Natural killer cell (primary cell): Measurements from ENCODE around the gene SLC39A9. TPM values are rescaled to one million over a fixed set of nuclear protein-coding genes. Genes with fewer than 3 reads are reported as not detected.

Source experiments
- ATAC-seq, 3 donors: fragments of 150-1000 bp in 2 of 3; fragments of 200-7000 bp in 1 of 3; cut with Tn5 transposase; 1 replicate in 1 of 3; 2 replicates in 2 of 3; pipeline ENCODE4 v1.10.0; 2021; ENCODE audit warnings: mild to moderate bottlenecking in 2 of 3, moderate library complexity in 2 of 3
- DNase-seq, 2 donors: peaks; one replicate each; pipeline versions ENCODE4 v3.0.0 to v3.0.0-alpha.2; 2013 to 2021; ENCODE audit warnings: mixed read lengths in 1 of 2
- H3K27ac ChIP-seq: one replicate; pipeline ENCODE4 v1.5.1; 2013; ENCODE audit warnings: mild to moderate bottlenecking, low read length
- H3K27me3 ChIP-seq: one replicate; pipeline ENCODE4 v1.6.1; 2013; ENCODE audit warnings: low read length; ENCODE audit not compliant: control insufficient read depth, insufficient read depth
- H3K36me3 ChIP-seq: one replicate; pipeline ENCODE4 v1.6.1; 2013; ENCODE audit warnings: low read length; ENCODE audit not compliant: control insufficient read depth, insufficient read depth
- H3K4me1 ChIP-seq: one replicate; pipeline ENCODE4 v1.6.1; 2013; ENCODE audit warnings: low read length; ENCODE audit not compliant: control insufficient read depth, insufficient read depth
- H3K4me3 ChIP-seq: one replicate; pipeline ENCODE4 v1.5.1; 2013; ENCODE audit warnings: low read length
- H3K9me3 ChIP-seq: one replicate; pipeline ENCODE4 v1.6.1; 2013; ENCODE audit warnings: low read length; ENCODE audit not compliant: control insufficient read depth, insufficient read depth
- H3K27ac Mint-ChIP-seq, 2 donors: one replicate each; pipeline ENCODE4 v1.8.0; 2022; ENCODE audit warnings: mild to moderate bottlenecking in 2 of 2, mixed read lengths in 2 of 2, moderate library complexity in 1 of 2
- H3K27me3 Mint-ChIP-seq, 2 donors: one replicate each; pipeline ENCODE4 v1.8.0; 2022; ENCODE audit warnings: low read depth in 2 of 2, mixed read lengths in 2 of 2
- H3K36me3 Mint-ChIP-seq: one replicate; pipeline ENCODE4 v1.8.0; 2022; ENCODE audit warnings: mixed read lengths
- H3K4me1 Mint-ChIP-seq, 2 donors: one replicate each; pipeline ENCODE4 v1.8.0; 2022; ENCODE audit warnings: mixed read lengths in 2 of 2
- H3K4me3 Mint-ChIP-seq: one replicate; pipeline ENCODE4 v1.8.0; 2022; ENCODE audit warnings: mild to moderate bottlenecking, moderate library complexity, mixed read lengths
- H3K9me3 Mint-ChIP-seq, 2 donors: one replicate each; pipeline ENCODE4 v1.8.0; 2022; ENCODE audit warnings: mixed read lengths in 2 of 2
- CTCF ChIP-seq: fragments of 200-600 bp; IDR thresholded peaks from one replicate; pipeline ENCODE4 v1.8.0; 2022; ENCODE audit warnings: antibody characterized with exemption
- WGBS: methylation state at CpG from one replicate; pipeline ENCODE4 v1.1.7; 2013; ENCODE audit warnings: missing lambda C conversion rate; ENCODE audit not compliant: insufficient coverage; 5-methylcytosine and 5-hydroxymethylcytosine counted together
- intact Hi-C: fragments of 100-400 bp; cut with micrococcal nuclease; formaldehyde crosslinking; loops from one replicate; pipeline ENCODE4 v1.14.2; 2022
- total RNA-seq, 4 donors: library from RNA; stranded (reverse); fragments of 120-200 nt in 1 of 4; gene quantifications; one replicate each; pipeline versions ENCODE4 v1.2.3 to v1.2.4, GENCODE V29; 2013 to 2022

SLC39A9 gene
- total RNA-seq, 3 donors from 2014 or later (not counting 1 experiment from before 2014, with no cell fraction given): 30.9 to 34.6 (median 33.0) TPM

GRCh38 chr14:69354383-69355153 is 43.9 kb upstream of the SLC39A9 start:
- intact Hi-C loops: no loop called here
- peaks cover 14% of the 10 kb centered on the region for H3K4me1 ChIP-seq
- peak in 1 of 2 donors; percentile 71 for DNase-seq
- peak overlapping the region in 1 of 2 donors; percentile 69 for H3K27ac Mint-ChIP-seq
- peaks cover 0 to 17% of the 10 kb centered on the region in 2 donors for H3K27me3 Mint-ChIP-seq
- H3K9me3 ChIP-seq: no peaks in the 10 kb centered on the region
- TF ChIP-seq CTCF: no peak
- no peak overlapping the region for H3K4me3 ChIP-seq
- H3K9me3 Mint-ChIP-seq: no peaks in the 10 kb centered on the region
- no peaks in the 10 kb centered on the region for H3K36me3 ChIP-seq
- H3K27ac ChIP-seq: peak overlapping the region; percentile 39
- H3K4me1 Mint-ChIP-seq: peaks cover 8 to 9% of the 10 kb centered on the region in 2 donors
- ATAC-seq: peak; percentile 78 to 90 (median 85)
- H3K27me3 ChIP-seq: no peaks in the 10 kb centered on the region
- H3K4me3 Mint-ChIP-seq: peak overlapping the region; percentile 2
- no peaks in the 10 kb centered on the region for H3K36me3 Mint-ChIP-seq
- 34% methylated on average over 11 of the region's 11 CpGs for WGBS

GRCh38 chr14:69355154-69355597 is 43.3 kb upstream of the SLC39A9 start:
- no peak for ATAC-seq
- no peaks in the 10 kb centered on the region for H3K36me3 Mint-ChIP-seq
- no peak for DNase-seq
- 83% methylated on average over 6 of the region's 6 CpGs for WGBS
- Histone ChIP-seq H3K27me3 (no peaks in the 10 kb centered on the region), H3K4me1 (peaks cover 14% of the 10 kb centered on the region), H3K9me3 (no peaks in the 10 kb centered on the region), H3K36me3 (no peaks in the 10 kb centered on the region), H3K4me3 (no peak overlapping the region), H3K27ac (no peak overlapping the region)
- H3K4me1 Mint-ChIP-seq: peaks cover 8 to 9% of the 10 kb centered on the region in 2 donors
- no peak overlapping the region for H3K4me3 Mint-ChIP-seq
- peaks cover 0 to 15% of the 10 kb centered on the region in 2 donors for H3K27me3 Mint-ChIP-seq
- no peak for TF ChIP-seq CTCF
- intact Hi-C loops: no loop called here
- peak overlapping the region in 1 of 2 donors; percentile 69 for H3K27ac Mint-ChIP-seq
- no peaks in the 10 kb centered on the region for H3K9me3 Mint-ChIP-seq

GRCh38 chr14:69355607-69356281 is 42.7 kb upstream of the SLC39A9 start:
- Mint-ChIP-seq H3K27ac (no peak overlapping the region), H3K36me3 (no peaks in the 10 kb centered on the region), H3K4me3 (no peak overlapping the region), H3K27me3 (peaks cover 0 to 12% of the 10 kb centered on the region in 2 donors), H3K4me1 (peaks cover 8 to 9% of the 10 kb centered on the region in 2 donors), H3K9me3 (no peaks in the 10 kb centered on the region)
- no peaks in the 10 kb centered on the region for H3K27me3 ChIP-seq
- 89% methylated on average over 6 of the region's 6 CpGs for WGBS
- DNase-seq (no peak), ATAC-seq (no peak)
- no peak overlapping the region for H3K4me3 ChIP-seq
- no peaks in the 10 kb centered on the region for H3K9me3 ChIP-seq
- no peak for TF ChIP-seq CTCF
- intact Hi-C loops: no loop called here
- peaks cover 14% of the 10 kb centered on the region for H3K4me1 ChIP-seq
- no peak overlapping the region for H3K27ac ChIP-seq
- H3K36me3 ChIP-seq: no peaks in the 10 kb centered on the region
